Stimulated activated naive CD8-positive, alpha-beta T cell treated with anti-CD3 and anti-CD28 coated beads, Interleukin-15, Interleukin-2, amounts not matched to agents 100 ng/mL and 50 ng/mL, for 24 hours (primary cell): Measurements from ENCODE around the gene AFF2.
"Not testable (repeated sequence)": the region's sequence is repeated elsewhere in the genome, so short reads cannot be mapped to it uniquely, and the experiment has no call there.

Source experiments
- H3K27ac Mint-ChIP-seq: one replicate; pipeline ENCODE4 v1.8.0; 2021; ENCODE audit warnings: mild to moderate bottlenecking, mixed read lengths
- H3K27me3 Mint-ChIP-seq: one replicate; pipeline ENCODE4 v1.8.0; 2021; ENCODE audit warnings: mixed read lengths
- H3K36me3 Mint-ChIP-seq: one replicate; pipeline ENCODE4 v1.8.0; 2021; ENCODE audit warnings: low read depth, mixed read lengths
- H3K4me1 Mint-ChIP-seq: one replicate; pipeline ENCODE4 v1.8.0; 2021; ENCODE audit warnings: low read depth, mixed read lengths
- H3K4me3 Mint-ChIP-seq: one replicate; pipeline ENCODE4 v1.8.0; 2021; ENCODE audit warnings: mild to moderate bottlenecking, mixed read lengths
- H3K9me3 Mint-ChIP-seq: one replicate; pipeline ENCODE4 v1.8.0; 2021; ENCODE audit warnings: mixed read lengths

Gene AFF2

DNA sequence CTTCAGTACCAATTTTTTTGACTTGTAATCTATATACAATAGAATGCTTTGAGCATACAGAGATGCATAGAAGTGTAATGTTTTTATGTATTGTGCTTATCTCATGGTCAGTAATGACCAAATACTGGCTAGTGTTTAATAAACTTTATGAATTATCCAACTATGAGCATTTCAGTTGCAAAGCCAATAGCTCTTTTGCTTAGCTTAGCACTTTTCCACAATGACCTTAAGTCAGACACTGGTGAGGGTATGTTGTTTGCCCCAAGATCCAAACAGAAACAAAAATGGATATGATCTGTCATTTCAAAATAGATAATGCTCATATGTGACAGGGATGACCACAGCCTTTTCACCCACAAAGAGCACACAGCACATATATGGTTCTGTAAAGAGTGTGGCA, 393.0 kb downstream of the AFF2 start:
- Mint-ChIP-seq H3K4me3 (no peak overlapping the region), H3K9me3 (no peaks in the 10 kb centered on the region), H3K36me3 (no peaks in the 10 kb centered on the region), H3K27me3 (no peaks in the 10 kb centered on the region), H3K4me1 (no peaks in the 10 kb centered on the region), H3K27ac (no peak overlapping the region)

DNA sequence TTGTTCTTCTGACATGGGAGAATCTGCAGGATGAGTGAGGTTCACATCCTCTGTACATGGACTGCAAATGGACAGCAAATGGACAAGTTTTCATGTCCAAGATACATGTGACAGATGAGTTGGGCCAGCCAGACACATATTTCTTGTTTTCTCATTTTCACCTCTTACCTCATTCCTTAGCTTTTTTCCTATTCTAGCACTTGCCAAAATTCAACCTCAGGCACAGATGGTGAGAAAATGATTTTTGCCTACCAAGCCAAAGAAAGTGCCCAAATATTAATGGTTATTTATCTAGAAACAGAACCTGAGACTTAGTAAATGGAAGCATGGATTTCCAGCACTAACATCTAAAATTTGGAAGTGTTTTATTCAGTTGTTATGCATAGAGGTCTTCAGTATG, 402.2 kb downstream of the AFF2 start:
- H3K4me3 Mint-ChIP-seq = no peak overlapping the region
- no peaks in the 10 kb centered on the region for H3K4me1 Mint-ChIP-seq
- H3K27me3 Mint-ChIP-seq = no peaks in the 10 kb centered on the region
- no peaks in the 10 kb centered on the region for H3K9me3 Mint-ChIP-seq
- no peak overlapping the region for H3K27ac Mint-ChIP-seq
- no peaks in the 10 kb centered on the region for H3K36me3 Mint-ChIP-seq

DNA sequence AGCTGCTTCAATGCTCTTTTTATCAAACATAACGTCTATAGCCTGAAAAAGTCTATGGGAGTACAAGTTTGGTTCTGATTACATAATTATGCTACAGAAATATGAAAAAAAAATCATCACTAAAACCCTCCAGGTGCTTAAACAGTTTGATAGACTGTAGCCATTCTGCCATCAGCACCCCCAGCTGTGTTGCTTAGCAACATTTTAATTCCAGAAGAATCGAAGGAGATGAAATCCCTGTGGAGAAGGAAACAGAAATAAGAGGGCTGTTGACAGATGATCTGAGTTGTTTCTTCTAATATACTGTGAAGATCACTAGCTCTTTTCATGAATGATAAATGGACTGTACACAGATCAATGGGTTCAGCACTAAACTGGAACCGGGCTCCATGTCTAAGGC, 402.8 kb downstream of the AFF2 start:
- Mint-ChIP-seq H3K9me3 (no peaks in the 10 kb centered on the region), H3K27me3 (no peaks in the 10 kb centered on the region), H3K4me3 (no peak overlapping the region), H3K4me1 (no peaks in the 10 kb centered on the region), H3K36me3 (no peaks in the 10 kb centered on the region), H3K27ac (no peak overlapping the region)

DNA sequence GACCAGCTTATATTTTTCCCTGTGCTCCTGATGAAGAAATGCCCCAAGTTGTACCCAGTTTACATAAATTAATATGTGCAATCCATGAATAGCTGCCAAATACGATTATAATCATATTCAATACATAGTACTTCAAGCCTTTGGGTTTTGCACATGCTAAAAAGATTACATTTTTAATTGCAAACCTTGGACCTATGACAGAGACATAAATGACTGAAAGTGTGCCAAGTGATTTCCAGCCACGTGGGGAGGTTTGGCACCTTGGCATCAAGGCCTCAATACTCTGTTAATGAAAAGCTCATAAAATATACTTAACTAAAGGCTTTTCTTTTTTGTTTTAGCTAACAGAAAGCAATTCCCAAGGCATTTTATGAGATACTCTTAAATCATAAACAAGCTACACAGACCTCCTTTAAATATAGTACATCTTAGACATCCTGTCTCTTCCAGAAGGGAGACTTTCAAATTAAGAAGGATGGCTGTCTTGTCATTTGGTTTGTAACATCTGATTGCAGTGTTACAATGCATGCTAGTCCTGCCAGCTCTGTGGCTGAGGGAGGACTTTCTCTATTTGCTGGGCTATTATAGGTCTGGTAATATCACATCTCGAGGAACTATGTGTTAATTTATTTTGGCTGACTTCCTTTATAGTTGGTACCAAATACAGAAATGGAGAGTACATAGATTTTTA, 404.1 kb downstream of the AFF2 start:
- Mint-ChIP-seq H3K4me1 (no peaks in the 10 kb centered on the region), H3K27ac (no peak overlapping the region), H3K4me3 (no peak overlapping the region), H3K9me3 (no peaks in the 10 kb centered on the region), H3K27me3 (no peaks in the 10 kb centered on the region), H3K36me3 (no peaks in the 10 kb centered on the region)

DNA sequence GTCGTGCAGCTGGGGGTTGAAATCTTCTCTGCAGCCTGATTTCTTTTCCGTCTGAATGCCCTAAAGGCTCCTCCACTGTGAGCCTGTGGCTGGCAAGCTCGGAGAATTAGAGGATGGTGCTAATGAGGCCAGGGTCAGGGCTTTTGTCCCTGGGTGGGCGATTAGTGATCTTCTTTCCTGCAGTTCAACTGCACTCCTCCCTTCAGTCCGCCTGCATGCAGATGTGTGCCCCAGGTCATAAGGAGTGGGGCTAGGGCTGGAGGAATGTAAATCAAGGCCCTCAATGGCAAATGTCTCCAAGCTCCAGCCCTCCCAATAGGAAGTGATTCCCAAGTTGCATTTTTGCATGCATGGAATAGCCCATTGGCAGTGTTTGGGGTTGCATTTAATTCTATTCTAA, 405.0 kb downstream of the AFF2 start:
- Mint-ChIP-seq H3K9me3 (no peaks in the 10 kb centered on the region), H3K4me3 (no peak overlapping the region), H3K27me3 (no peaks in the 10 kb centered on the region), H3K27ac (no peak overlapping the region), H3K4me1 (no peaks in the 10 kb centered on the region), H3K36me3 (no peaks in the 10 kb centered on the region)

DNA sequence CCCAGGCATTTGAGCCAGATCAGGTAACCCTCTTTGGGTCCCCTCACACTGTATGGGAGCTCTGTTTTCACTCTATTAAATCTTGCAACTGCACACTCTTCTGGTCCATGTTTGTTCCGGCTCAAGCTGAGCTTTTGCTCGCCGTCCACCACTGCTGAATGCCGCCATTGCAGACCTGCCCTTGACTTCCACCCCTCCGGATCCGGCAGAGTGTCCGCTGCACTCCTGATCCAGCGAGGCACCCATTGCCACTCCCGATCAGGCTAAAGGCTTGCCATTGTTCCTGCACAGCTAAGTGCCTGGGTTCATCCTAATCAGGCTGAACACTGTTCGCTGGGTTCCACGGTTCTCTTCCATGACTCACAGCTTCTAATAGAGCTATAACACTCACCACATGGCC, 406.2 kb downstream of the AFF2 start:
- not testable (repeated sequence) for H3K4me1 Mint-ChIP-seq, H3K36me3 Mint-ChIP-seq, H3K27me3 Mint-ChIP-seq, H3K9me3 Mint-ChIP-seq, H3K27ac Mint-ChIP-seq, H3K4me3 Mint-ChIP-seq

DNA sequence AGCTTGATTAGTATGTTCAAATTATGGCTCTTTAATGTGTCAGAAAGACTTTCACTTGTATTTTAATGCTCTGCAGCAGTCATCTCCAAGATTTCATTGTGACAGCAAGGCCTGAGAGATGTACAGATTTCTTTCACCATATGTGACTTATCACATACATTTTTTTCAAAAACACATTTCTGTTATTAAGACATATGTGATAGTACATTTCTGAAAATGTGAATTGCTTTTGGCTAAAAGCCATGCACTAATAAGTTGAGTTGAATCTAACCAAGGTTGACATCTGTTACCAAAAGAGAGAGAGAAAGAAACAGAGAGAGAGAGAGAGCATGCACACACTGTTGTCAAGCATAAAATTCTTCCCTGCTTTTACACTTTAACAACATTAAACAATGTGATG, 409.3 kb downstream of the AFF2 start:
- H3K36me3 Mint-ChIP-seq = no peaks in the 10 kb centered on the region
- no peak overlapping the region for H3K4me3 Mint-ChIP-seq
- H3K9me3 Mint-ChIP-seq = no peaks in the 10 kb centered on the region
- H3K27me3 Mint-ChIP-seq = no peaks in the 10 kb centered on the region
- H3K27ac Mint-ChIP-seq = no peak overlapping the region
- no peaks in the 10 kb centered on the region for H3K4me1 Mint-ChIP-seq

DNA sequence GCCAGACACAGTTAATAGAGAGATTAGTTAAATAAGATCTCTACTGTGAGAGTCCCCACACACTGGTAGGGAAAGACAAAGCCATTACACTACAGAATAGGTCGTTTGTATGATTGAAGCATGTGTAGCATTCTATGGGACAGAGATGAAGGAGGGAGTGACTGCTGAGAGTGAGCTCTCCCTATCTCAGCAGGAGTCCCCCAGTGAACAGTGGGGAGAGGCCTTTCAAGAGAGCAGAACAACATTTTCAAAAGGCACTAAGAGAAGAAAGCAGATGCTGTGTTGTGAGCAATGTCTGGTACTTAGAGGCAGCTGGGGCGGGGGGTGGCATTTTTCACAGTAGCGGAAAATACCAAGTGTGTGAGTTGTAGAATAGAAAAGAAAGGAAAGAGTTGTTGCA, 413.6 kb downstream of the AFF2 start:
- H3K4me1 Mint-ChIP-seq = no peaks in the 10 kb centered on the region
- H3K27me3 Mint-ChIP-seq = no peaks in the 10 kb centered on the region
- no peak overlapping the region for H3K4me3 Mint-ChIP-seq
- no peaks in the 10 kb centered on the region for H3K9me3 Mint-ChIP-seq
- no peaks in the 10 kb centered on the region for H3K36me3 Mint-ChIP-seq
- H3K27ac Mint-ChIP-seq = no peak overlapping the region

DNA sequence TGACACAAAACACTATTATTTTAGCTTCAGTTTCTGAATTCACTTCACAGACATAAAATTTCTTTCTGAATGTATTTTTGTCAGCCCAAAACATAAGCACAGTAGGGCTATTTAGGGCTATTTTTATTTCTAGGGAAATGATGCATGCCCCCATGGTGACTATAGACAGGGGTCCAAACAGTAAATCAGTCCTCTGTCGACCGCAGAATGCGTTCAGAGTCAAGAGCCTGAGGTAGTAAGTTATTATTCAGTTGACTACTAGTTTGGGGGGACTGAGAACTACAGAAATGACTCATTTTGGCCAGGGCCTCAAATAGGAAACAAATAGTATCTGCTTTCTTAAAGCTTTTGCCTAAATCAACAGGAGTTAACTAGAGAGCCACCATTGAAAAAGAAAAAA, 414.4 kb downstream of the AFF2 start:
- H3K4me3 Mint-ChIP-seq = no peak overlapping the region
- H3K9me3 Mint-ChIP-seq = no peaks in the 10 kb centered on the region
- H3K36me3 Mint-ChIP-seq = no peaks in the 10 kb centered on the region
- H3K27me3 Mint-ChIP-seq = no peaks in the 10 kb centered on the region
- no peaks in the 10 kb centered on the region for H3K4me1 Mint-ChIP-seq
- no peak overlapping the region for H3K27ac Mint-ChIP-seq

DNA sequence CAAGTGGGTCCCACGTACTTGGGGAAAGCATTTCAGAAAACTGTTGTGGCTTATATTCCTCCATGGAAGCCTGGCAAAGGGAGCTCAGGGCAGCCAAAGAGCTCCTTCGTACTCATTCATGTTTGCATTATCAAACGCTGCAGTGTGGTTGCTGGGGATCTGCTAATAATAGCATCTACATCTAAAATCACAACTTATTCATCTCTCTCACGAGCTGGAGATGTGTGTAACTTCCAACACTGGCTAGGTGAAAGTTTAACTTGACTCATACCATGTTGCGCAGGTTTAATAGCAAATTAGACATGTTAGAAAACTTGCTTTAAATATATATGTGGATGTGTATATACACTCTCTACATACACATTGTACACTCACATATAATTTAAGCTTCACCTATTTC, 415.1 kb downstream of the AFF2 start:
- Mint-ChIP-seq H3K4me3 (no peak overlapping the region), H3K27ac (no peak overlapping the region), H3K27me3 (no peaks in the 10 kb centered on the region), H3K4me1 (no peaks in the 10 kb centered on the region), H3K36me3 (no peaks in the 10 kb centered on the region), H3K9me3 (no peaks in the 10 kb centered on the region)

DNA sequence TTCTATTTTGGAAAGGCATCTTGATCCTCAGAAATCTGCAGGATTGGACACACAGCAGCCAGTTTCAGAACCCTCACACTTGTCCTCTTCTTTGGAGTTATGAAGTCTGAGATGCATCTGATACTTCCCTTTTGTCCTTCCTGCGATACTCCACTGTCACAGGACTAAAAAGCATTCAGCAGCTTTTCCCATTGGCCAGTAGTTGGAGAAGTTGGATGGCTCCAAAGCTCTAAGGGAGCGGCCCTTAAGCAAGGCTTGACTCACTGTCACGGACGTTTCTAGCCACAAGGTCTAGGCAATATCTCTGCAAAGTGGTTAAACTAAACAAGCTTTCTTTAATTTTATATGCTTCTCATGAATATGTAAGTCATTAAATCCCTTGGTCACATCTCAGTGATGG, 417.0 kb downstream of the AFF2 start:
- no peaks in the 10 kb centered on the region for H3K36me3 Mint-ChIP-seq
- H3K9me3 Mint-ChIP-seq = no peaks in the 10 kb centered on the region
- no peak overlapping the region for H3K27ac Mint-ChIP-seq
- H3K27me3 Mint-ChIP-seq = no peaks in the 10 kb centered on the region
- H3K4me1 Mint-ChIP-seq = no peaks in the 10 kb centered on the region
- H3K4me3 Mint-ChIP-seq = no peak overlapping the region

DNA sequence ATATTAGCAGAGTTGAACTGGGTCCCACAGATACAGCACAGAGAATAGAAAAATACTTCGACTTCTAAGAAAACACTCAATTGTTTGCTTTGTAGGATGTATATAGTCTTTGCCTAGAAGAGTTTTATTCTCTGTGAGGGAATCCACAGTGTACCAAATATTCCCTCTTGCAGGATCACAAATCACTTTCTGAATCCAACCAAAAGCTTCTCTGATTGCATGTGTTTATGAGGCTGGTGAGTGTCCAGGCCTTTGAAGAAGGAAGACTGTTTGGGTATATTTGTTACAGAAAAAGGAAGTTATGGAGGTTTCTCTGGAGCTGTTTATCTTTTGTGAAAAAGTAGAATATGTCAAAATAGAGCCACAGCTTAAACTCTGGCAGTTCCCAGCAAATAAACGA, 423.2 kb downstream of the AFF2 start:
- Mint-ChIP-seq H3K9me3 (no peaks in the 10 kb centered on the region), H3K27ac (no peak overlapping the region), H3K36me3 (no peaks in the 10 kb centered on the region), H3K27me3 (no peaks in the 10 kb centered on the region), H3K4me3 (no peak overlapping the region), H3K4me1 (no peaks in the 10 kb centered on the region)

DNA sequence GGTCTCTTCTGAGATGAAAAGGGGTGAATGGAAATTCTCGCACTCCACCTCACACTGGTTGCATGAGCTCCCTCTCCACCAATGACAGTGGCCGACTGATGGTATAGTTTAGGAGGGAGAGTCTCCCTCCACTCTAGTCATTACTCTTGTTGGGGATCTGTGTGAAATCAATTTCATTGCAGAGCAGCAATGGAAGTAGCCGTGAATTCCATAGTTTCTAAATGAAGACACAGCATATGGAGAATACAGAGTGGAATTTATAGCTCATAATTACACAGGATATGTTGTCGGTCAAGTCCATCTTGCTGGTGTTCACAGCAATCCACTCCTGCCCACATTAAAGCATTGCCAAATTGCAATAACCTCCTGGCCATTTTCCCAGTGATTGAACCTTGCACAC, 426.0 kb downstream of the AFF2 start:
- no peak overlapping the region for H3K27ac Mint-ChIP-seq
- no peak overlapping the region for H3K4me3 Mint-ChIP-seq
- H3K27me3 Mint-ChIP-seq = no peaks in the 10 kb centered on the region
- H3K4me1 Mint-ChIP-seq = no peaks in the 10 kb centered on the region
- H3K9me3 Mint-ChIP-seq = no peaks in the 10 kb centered on the region
- no peaks in the 10 kb centered on the region for H3K36me3 Mint-ChIP-seq

DNA sequence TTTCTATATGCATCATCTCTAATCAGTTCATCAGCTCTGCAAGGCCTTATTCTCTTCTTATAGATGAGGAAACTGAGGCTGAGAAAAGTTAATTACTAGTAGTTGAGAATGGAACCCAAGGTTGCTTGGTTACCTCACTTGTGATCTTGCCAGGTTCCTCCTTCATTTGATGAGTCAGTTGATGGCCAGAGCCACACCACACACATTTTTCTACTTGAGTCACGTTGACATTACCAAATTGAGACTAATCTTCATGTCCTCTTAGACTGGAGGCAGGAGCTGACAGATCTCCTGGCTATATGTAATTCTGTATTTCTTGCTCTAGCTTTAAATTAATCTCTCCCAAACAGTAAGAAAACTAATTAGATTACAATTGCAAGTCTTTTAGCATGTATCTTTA, 428.4 kb downstream of the AFF2 start:
- Mint-ChIP-seq H3K27me3 (no peaks in the 10 kb centered on the region), H3K4me3 (no peak overlapping the region), H3K4me1 (no peaks in the 10 kb centered on the region), H3K9me3 (no peaks in the 10 kb centered on the region), H3K27ac (no peak overlapping the region), H3K36me3 (no peaks in the 10 kb centered on the region)

DNA sequence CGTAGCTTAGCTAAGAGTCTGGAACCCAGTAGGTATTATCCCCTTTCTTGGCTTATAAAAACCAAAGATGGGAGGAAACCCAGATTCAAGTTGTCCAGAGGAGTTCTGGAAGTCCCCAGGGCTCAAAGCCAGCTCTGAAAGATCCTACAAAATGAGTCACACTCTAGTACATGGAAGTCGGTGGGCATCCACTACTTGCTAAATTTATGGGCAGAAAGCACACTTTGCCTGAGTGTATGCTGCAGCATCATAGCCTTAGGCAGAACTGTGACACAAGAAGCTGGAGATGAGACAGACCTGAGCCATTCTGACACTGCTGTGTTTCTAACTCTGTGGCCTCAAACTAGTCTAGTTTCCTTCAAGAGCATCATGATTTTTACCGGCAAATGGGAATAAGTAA, 429.3 kb downstream of the AFF2 start:
- H3K9me3 Mint-ChIP-seq = no peaks in the 10 kb centered on the region
- H3K27me3 Mint-ChIP-seq = no peaks in the 10 kb centered on the region
- H3K27ac Mint-ChIP-seq = no peak overlapping the region
- no peak overlapping the region for H3K4me3 Mint-ChIP-seq
- H3K36me3 Mint-ChIP-seq = no peaks in the 10 kb centered on the region
- H3K4me1 Mint-ChIP-seq = no peaks in the 10 kb centered on the region

DNA sequence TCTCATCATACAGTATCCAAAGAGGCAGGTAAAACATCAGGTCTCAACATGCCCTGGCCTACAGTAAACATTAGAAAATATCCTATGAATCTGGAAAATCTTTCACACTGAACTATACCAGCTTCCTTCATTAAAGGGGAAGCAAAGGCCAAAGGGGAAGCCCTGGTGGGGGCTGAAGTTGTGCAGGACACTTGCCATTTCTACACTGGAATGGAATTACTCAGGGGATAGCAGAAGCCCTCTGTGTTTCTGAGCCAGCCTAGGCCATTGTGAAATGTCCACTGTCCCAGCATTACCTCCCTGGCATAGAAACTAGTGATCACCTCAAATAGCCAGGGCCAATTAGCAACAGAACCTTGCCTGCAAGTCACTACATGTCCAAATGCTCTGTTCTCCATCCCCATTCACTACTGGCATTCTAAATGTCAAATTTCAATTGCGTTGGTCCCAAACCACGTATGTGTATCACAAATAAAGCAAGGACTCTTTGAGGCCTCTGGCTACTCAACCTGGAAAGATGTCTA, 429.9 kb downstream of the AFF2 start:
- Mint-ChIP-seq H3K36me3 (no peaks in the 10 kb centered on the region), H3K27ac (no peak overlapping the region), H3K4me1 (no peaks in the 10 kb centered on the region), H3K27me3 (no peaks in the 10 kb centered on the region), H3K4me3 (no peak overlapping the region), H3K9me3 (no peaks in the 10 kb centered on the region)
